K562 (cell line): ENCODE results near the gene HP. TPM values are rescaled to one million over a fixed set of nuclear protein-coding genes. Genes with fewer than 3 reads are reported as not detected.
A peak's percentile ranks its signal among the peaks of the same experiment; 100 is the strongest.

Experiments
- ARID1B ChIP-seq: fragments of 450-650 bp; IDR thresholded peaks from 2 replicates; pipeline ENCODE4 v1.6.1; 2016; ENCODE audit warnings: antibody characterized with exemption, mild to moderate bottlenecking, inconsistent platforms
- CBX3 ChIP-seq, 2 experiments: IDR thresholded peaks; 1 replicate in 1 of 2; 2 replicates in 1 of 2; pipeline ENCODE4 v1.6.1; 2012; ENCODE audit warnings: inconsistent platforms in 2 of 2, low read length in 2 of 2, borderline replicate concordance in 1 of 2, control low read depth in 1 of 2
- CREB1 ChIP-seq, 2 experiments: sonication (generic) in 1 of 2; formaldehyde crosslinking in 1 of 2; IDR thresholded peaks; 2 replicates each; pipeline versions ENCODE4 v1.6.1 to v1.8.0; 2012 to 2022; ENCODE audit warnings: inconsistent platforms in 1 of 2, mild to moderate bottlenecking in 1 of 2, missing genetic modification reagents in 1 of 2, moderate library complexity in 1 of 2
- ELF4 ChIP-seq: fragments of 450-650 bp; formaldehyde crosslinking; IDR thresholded peaks from 2 replicates; pipeline ENCODE4 v1.4.0; 2022; ENCODE audit warnings: missing genetic modification characterization
- HDAC1 ChIP-seq, 2 experiments: fragments of 450-650 bp; IDR thresholded peaks; 2 replicates each; pipeline ENCODE4 v1.6.1; 2016 to 2017; ENCODE audit warnings: inconsistent platforms in 1 of 2, mild to moderate bottlenecking in 1 of 2, moderate library complexity in 1 of 2
- HDAC8 ChIP-seq: fragments of 450-650 bp; IDR thresholded peaks from 2 replicates; pipeline ENCODE4 v1.6.1; 2016; ENCODE audit warnings: mild to moderate bottlenecking, missing genetic modification characterization, moderate library complexity, missing compliant biosample characterization
- KDM2B ChIP-seq: fragments of 250-450 bp; sonication (Bioruptor Pico); IDR thresholded peaks from 2 replicates; pipeline ENCODE4 v1.8.0; 2021; ENCODE audit warnings: mild to moderate bottlenecking, moderate library complexity
- LCOR ChIP-seq: sonication (generic); formaldehyde crosslinking; IDR thresholded peaks from 2 replicates; pipeline ENCODE4 v1.8.0; 2022; ENCODE audit warnings: mild to moderate bottlenecking, missing genetic modification reagents
- PML ChIP-seq: IDR thresholded peaks from 2 replicates; pipeline ENCODE4 v1.6.1; 2012; ENCODE audit warnings: low read length, inconsistent platforms
- RCOR1 ChIP-seq, 2 experiments: IDR thresholded peaks; 2 replicates each; pipeline ENCODE4 v1.6.1; 2012; ENCODE audit warnings: low read depth in 2 of 2, low read length in 2 of 2, borderline replicate concordance in 1 of 2, improper control_type of control experiment in 1 of 2
- SMAD2 ChIP-seq: fragments of 150-350 bp; IDR thresholded peaks from 2 replicates; pipeline ENCODE4 v1.6.1; 2014; ENCODE audit warnings: low read depth, mild to moderate bottlenecking, low read length
- SMAD4 ChIP-seq: fragments of 250-450 bp; sonication (Bioruptor Pico); conservative IDR thresholded peaks from 2 replicates; pipeline ENCODE4 v1.8.0; 2021; ENCODE audit warnings: inconsistent platforms, mild to moderate bottlenecking, moderate library complexity
- TBP ChIP-seq: optimal IDR thresholded peaks from 2 replicates; pipeline ENCODE3; 2011; ENCODE audit warnings: low read depth, low read length, improper control_type of control experiment
- ZNF263 ChIP-seq: sonication (generic); formaldehyde crosslinking; IDR thresholded peaks from 2 replicates; pipeline ENCODE4 v1.8.0; 2022; ENCODE audit warnings: mild to moderate bottlenecking, missing genetic modification reagents, borderline replicate concordance
- polyA plus RNA-seq, 8 experiments: library from polyadenylated mRNA; depleted of rRNA in 4 of 8; stranded (reverse) in 5 of 8; unstranded in 3 of 8; fragments of >200 nt; fragmentation: Nextera tagmentation in 2 of 8; fragmentation: Illumina TruSeq in 1 of 8; extraction: Ambion mirVana in 2 of 8; extraction: Trizol in 1 of 8; gene quantifications; 2 replicates each; pipeline versions ENCODE4 v1.2.1 to v1.2.3, GENCODE V29; 2011 to 2014; ENCODE audit warnings: inconsistent platforms in 1 of 8, missing spikeins in 1 of 8
- total RNA-seq, 7 experiments: library from RNA; depleted of rRNA in 6 of 7; stranded (reverse); fragments of >200 nt in 6 of 7; fragmentation: Illumina TruSeq in 2 of 7; extraction: Trizol in 2 of 7; gene quantifications; 2 replicates each; pipeline versions ENCODE4 v1.2.1 to v1.2.3, GENCODE V29; 2011 to 2021; ENCODE audit warnings: low replicate concordance in 1 of 7
- TF ChIP-seq, protein P1 (sequence below), 2 experiments: fragments of 450-650 bp; IDR thresholded peaks; 2 replicates each; pipeline ENCODE4 v1.6.1; 2016
- TF ChIP-seq, protein P2 (sequence below): fragments of 250-450 bp; sonication (Bioruptor Pico); IDR thresholded peaks from 2 replicates; pipeline ENCODE4 v1.8.0; 2021; ENCODE audit warnings: borderline replicate concordance, mild to moderate bottlenecking, moderate library complexity; ENCODE audit not compliant: poor library complexity, severe bottlenecking
- TF ChIP-seq, protein P3 (sequence below): sonication (generic); formaldehyde crosslinking; IDR thresholded peaks from 2 replicates; pipeline ENCODE4 v1.8.0; 2022; ENCODE audit warnings: mild to moderate bottlenecking, missing genetic modification reagents
- TF ChIP-seq, protein P4 (sequence below): fragments of 450-650 bp; IDR thresholded peaks from 2 replicates; pipeline ENCODE4 v1.7.1; 2018; ENCODE audit warnings: mild to moderate bottlenecking, low read depth; ENCODE audit not compliant: partially characterized antibody

The HP gene
- total and polyA plus RNA-seq, 9 of the 15 experiments (the other 6 are each of a cell fraction or from before 2014, with no cell fraction given), result 0.04 to 8.7 TPM; not detected in 7

DNA sequence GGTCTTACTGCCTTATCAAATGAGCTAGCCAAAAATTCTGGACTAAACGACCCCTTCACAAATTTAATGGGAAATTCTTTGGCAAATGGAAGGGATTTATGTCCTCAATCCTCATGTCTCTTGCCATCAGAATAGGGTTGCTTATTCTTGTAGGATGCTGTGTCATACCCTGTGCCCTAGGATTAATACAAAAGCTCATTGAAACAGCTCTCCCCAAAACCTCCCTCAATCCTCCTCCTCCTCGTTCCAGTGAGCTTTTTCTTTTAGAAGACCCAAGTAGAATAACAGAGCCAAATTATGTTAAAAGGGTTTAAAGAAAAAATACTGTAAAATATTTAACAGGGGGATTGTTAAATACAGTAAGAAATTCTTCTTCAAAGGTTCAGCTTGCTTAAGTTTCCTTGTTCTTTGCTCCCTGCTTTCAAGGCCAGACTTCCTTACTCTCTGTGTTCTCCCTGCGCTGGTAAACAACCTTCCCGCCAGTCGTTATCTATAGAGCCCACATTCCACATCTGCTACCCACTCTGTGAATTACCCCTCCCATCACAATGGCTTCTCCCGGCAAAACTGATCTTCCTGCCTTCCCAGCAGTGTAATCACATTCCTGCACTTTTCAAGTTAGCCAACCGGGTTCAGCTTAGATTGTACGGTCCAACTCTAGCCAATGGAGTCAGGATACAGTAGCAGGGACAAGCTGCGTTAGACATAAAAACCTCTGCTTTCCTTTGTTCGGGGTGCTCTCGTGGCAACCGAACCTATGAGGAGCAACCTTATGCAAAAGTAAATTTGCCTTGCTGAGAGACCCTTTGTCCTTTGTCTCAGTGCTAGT is 18.4 kb downstream of the HP start (continued):
- TF ChIP-seq SMAD4 (CRISPR knock-in tag), result peak; percentile 67
- TF ChIP-seq TBP, result no peak
- 0 out of 2 replicates have a peak, but pooled peaks have one; percentile 12 for TF ChIP-seq ELF4
- peak; percentile 92 for TF ChIP-seq ARID1B
- TF ChIP-seq, protein P1, sequence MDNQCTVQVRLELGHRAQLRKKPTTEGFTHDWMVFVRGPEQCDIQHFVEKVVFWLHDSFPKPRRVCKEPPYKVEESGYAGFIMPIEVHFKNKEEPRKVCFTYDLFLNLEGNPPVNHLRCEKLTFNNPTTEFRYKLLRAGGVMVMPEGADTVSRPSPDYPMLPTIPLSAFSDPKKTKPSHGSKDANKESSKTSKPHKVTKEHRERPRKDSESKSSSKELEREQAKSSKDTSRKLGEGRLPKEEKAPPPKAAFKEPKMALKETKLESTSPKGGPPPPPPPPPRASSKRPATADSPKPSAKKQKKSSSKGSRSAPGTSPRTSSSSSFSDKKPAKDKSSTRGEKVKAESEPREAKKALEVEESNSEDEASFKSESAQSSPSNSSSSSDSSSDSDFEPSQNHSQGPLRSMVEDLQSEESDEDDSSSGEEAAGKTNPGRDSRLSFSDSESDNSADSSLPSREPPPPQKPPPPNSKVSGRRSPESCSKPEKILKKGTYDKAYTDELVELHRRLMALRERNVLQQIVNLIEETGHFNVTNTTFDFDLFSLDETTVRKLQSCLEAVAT (IDR thresholded peaks at IDR 0.05), result no peak
- TF ChIP-seq ZNF263 (CRISPR knock-in tag), result no peak
- TF ChIP-seq HDAC1 (IDR thresholded peaks at IDR 0.05), result 0 out of 4 replicates have a peak, but pooled peaks of 1 of the 2 experiments have one; percentile 36
- TF ChIP-seq HDAC8 (tag), result no peak
- peak in 1 of 2 experiments; percentile 66; a peak in 1 of 4 replicates for TF ChIP-seq RCOR1 (IDR thresholded peaks at IDR 0.05; ENCODE audit: borderline replicate concordance in 1 of 2, low read depth in 2 of 2, low read length in 2 of 2)
- no peak for TF ChIP-seq SMAD2
- 0 out of 2 replicates have a peak, but pooled peaks have one; percentile 37 for TF ChIP-seq LCOR (CRISPR knock-in tag)
- TF ChIP-seq, protein P2, sequence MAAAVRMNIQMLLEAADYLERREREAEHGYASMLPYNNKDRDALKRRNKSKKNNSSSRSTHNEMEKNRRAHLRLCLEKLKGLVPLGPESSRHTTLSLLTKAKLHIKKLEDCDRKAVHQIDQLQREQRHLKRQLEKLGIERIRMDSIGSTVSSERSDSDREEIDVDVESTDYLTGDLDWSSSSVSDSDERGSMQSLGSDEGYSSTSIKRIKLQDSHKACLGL (CRISPR knock-in tag), result no peak
- TF ChIP-seq, protein P3, sequence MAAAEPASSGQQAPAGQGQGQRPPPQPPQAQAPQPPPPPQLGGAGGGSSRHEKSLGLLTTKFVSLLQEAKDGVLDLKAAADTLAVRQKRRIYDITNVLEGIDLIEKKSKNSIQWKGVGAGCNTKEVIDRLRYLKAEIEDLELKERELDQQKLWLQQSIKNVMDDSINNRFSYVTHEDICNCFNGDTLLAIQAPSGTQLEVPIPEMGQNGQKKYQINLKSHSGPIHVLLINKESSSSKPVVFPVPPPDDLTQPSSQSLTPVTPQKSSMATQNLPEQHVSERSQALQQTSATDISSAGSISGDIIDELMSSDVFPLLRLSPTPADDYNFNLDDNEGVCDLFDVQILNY (CRISPR knock-in tag), result no peak
- TF ChIP-seq KDM2B (CRISPR knock-in tag), result no peak
- peak; percentile 39; the same call in 1 of the 2 replicates for TF ChIP-seq PML
- 0 out of 2 replicates have a peak, but pooled peaks have one; percentile 15 for TF ChIP-seq CREB1 (IDR thresholded peaks at IDR 0.05)
- no peak for TF ChIP-seq CREB1 (CRISPR knock-in tag; IDR thresholded peaks at IDR 0.05)
- TF ChIP-seq, protein P4, sequence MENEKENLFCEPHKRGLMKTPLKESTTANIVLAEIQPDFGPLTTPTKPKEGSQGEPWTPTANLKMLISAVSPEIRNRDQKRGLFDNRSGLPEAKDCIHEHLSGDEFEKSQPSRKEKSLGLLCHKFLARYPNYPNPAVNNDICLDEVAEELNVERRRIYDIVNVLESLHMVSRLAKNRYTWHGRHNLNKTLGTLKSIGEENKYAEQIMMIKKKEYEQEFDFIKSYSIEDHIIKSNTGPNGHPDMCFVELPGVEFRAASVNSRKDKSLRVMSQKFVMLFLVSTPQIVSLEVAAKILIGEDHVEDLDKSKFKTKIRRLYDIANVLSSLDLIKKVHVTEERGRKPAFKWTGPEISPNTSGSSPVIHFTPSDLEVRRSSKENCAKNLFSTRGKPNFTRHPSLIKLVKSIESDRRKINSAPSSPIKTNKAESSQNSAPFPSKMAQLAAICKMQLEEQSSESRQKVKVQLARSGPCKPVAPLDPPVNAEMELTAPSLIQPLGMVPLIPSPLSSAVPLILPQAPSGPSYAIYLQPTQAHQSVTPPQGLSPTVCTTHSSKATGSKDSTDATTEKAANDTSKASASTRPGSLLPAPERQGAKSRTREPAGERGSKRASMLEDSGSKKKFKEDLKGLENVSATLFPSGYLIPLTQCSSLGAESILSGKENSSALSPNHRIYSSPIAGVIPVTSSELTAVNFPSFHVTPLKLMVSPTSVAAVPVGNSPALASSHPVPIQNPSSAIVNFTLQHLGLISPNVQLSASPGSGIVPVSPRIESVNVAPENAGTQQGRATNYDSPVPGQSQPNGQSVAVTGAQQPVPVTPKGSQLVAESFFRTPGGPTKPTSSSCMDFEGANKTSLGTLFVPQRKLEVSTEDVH, result peak; percentile 96
- peak in 1 of 2 experiments; percentile 81; a peak in 1 of 3 replicates for TF ChIP-seq CBX3 (IDR thresholded peaks at IDR 0.05; ENCODE audit: borderline replicate concordance in 1 of 2, low read length in 2 of 2)
